ENCODE data around the gene ZNF746.

The ZNF746 gene

GRCh38 chr7:149456506-149457421, 40.8 kb downstream of the ZNF746 start:
- POLR2A ChIA-PET, result no interaction called here

GRCh38 chr7:149455175-149455950, 42.2 kb downstream of the ZNF746 start:
- H3K4me1 ChIP-seq (ENCODE audit: control insufficient read depth, insufficient read depth, low read length), result no peaks in the 10 kb centered on the region
- CTCF ChIA-PET, result no interaction called here
- no peaks in the 10 kb centered on the region for H3K9me3 ChIP-seq (ENCODE audit: control insufficient read depth, insufficient read depth, low read depth, low read length)
- H3K27ac ChIP-seq (ENCODE audit: extremely low read depth, low read depth, low read length), result no peak overlapping the region
- no peak overlapping the region for H3K4me3 ChIP-seq (ENCODE audit: low read depth, low read length)
- POLR2A ChIA-PET, result no interaction called here
- TF ChIP-seq ZBTB21 (tag by site-specific recombination; IDR thresholded peaks at IDR 0.05) (no peak), HOXD13 (CRISPR knock-in tag; IDR thresholded peaks at IDR 0.05; ENCODE audit: borderline replicate concordance) (no peak), ZNF10 (tag by site-specific recombination; IDR thresholded peaks at IDR 0.05) (no peak), SP3 (tag by site-specific recombination; IDR thresholded peaks at IDR 0.05) (no peak), ZSCAN23 (tag by site-specific recombination; IDR thresholded peaks at IDR 0.05) (no peak), ZNF677 (tag by site-specific recombination; IDR thresholded peaks at IDR 0.05) (no peak), ZNF518A (tag by site-specific recombination; conservative IDR thresholded peaks at IDR 0.05; ENCODE audit: low read depth) (no peak), KLF17 (tag by site-specific recombination; IDR thresholded peaks at IDR 0.05) (no peak), ZBTB17 (tag by site-specific recombination; IDR thresholded peaks at IDR 0.05) (no peak), ZNF140 (tag by site-specific recombination; IDR thresholded peaks at IDR 0.05) (no peak), ZNF791 (tag by site-specific recombination; IDR thresholded peaks at IDR 0.05) (no peak), ZNF311 (tag by site-specific recombination; IDR thresholded peaks at IDR 0.05; ENCODE audit: borderline replicate concordance) (no peak), ZNF513 (tag by site-specific recombination; IDR thresholded peaks at IDR 0.05) (no peak), ZNF529 (tag by site-specific recombination; IDR thresholded peaks at IDR 0.05; ENCODE audit: insufficient replicate concordance) (no peak), ZNF350 (tag by site-specific recombination; IDR thresholded peaks at IDR 0.05) (no peak), ZNF785 (tag by site-specific recombination; IDR thresholded peaks at IDR 0.05) (no peak), GLI4 (tag by site-specific recombination; IDR thresholded peaks at IDR 0.05) (no peak), ZNF658 (tag by site-specific recombination; IDR thresholded peaks at IDR 0.05) (no peak)
- H3K36me3 ChIP-seq (ENCODE audit: control insufficient read depth in 2 of 2, insufficient read depth in 1 of 2, low read length in 2 of 2), result peaks cover 16 to 55% of the 10 kb centered on the region in 2 experiments

More at GRCh38 chr7:149456506-149457421, 40.8 kb downstream of the ZNF746 start:
- CTCF ChIA-PET, result no interaction called here
- Histone ChIP-seq H3K36me3 (ENCODE audit: control insufficient read depth in 2 of 2, insufficient read depth in 1 of 2, low read length in 2 of 2) (peaks cover 8 to 44% of the 10 kb centered on the region in 2 experiments), H3K4me1 (ENCODE audit: control insufficient read depth, insufficient read depth, low read length) (no peaks in the 10 kb centered on the region), H3K4me3 (ENCODE audit: low read depth, low read length) (no peak overlapping the region), H3K9me3 (ENCODE audit: control insufficient read depth, insufficient read depth, low read depth, low read length) (no peaks in the 10 kb centered on the region), H3K27ac (ENCODE audit: extremely low read depth, low read depth, low read length) (no peak overlapping the region)
- no peak for TF ChIP-seq ZNF571 (tag by site-specific recombination; IDR thresholded peaks at IDR 0.05)
- TF ChIP-seq SCRT1 (tag by site-specific recombination; IDR thresholded peaks at IDR 0.05; ENCODE audit: borderline replicate concordance), result peak; percentile 73
- peak; percentile 88 for TF ChIP-seq SCRT2 (tag by site-specific recombination; IDR thresholded peaks at IDR 0.05)
- no peak for TF ChIP-seq ZNF23 (tag by site-specific recombination; IDR thresholded peaks at IDR 0.05; ENCODE audit: borderline replicate concordance)
- no peak for TF ChIP-seq ZNF449 (tag by site-specific recombination; IDR thresholded peaks at IDR 0.05)
- TF ChIP-seq ZNF266 (tag by site-specific recombination; IDR thresholded peaks at IDR 0.05; ENCODE audit: low read depth), result no peak
- TF ChIP-seq ZNF133 (tag by site-specific recombination; IDR thresholded peaks at IDR 0.05), result peak; percentile 65
- no peak for TF ChIP-seq ZNF521 (tag by site-specific recombination; IDR thresholded peaks at IDR 0.05)
